Adrenal gland (tissue), 5 donors: ENCODE data around the gene GTF3C5.

Source experiments
- POLR2A ChIP-seq, 2 donors: fragments of 450-650 bp; IDR thresholded peaks; one replicate each; pipeline ENCODE4 v1.6.1; 2017; ENCODE audit warnings: antibody characterized with exemption in 2 of 2, mild to moderate bottlenecking in 2 of 2, moderate library complexity in 1 of 2
- TF ChIP-seq, protein P1 (sequence below), 6 experiments: fragments of 450-650 bp in 4 of 6; fragments of 200-600 bp in 2 of 6; sonication (generic) in 1 of 6; IDR thresholded peaks; 1 replicate in 5 of 6; 2 replicates in 1 of 6; pipeline versions ENCODE4 v1.5.1 to v1.8.0; 2016 to 2021; ENCODE audit warnings: antibody characterized with exemption in 6 of 6, mild to moderate bottlenecking in 2 of 6, moderate library complexity in 1 of 6
- donor health status: DM: no; HTN: no; CAD: no.

DNA sequence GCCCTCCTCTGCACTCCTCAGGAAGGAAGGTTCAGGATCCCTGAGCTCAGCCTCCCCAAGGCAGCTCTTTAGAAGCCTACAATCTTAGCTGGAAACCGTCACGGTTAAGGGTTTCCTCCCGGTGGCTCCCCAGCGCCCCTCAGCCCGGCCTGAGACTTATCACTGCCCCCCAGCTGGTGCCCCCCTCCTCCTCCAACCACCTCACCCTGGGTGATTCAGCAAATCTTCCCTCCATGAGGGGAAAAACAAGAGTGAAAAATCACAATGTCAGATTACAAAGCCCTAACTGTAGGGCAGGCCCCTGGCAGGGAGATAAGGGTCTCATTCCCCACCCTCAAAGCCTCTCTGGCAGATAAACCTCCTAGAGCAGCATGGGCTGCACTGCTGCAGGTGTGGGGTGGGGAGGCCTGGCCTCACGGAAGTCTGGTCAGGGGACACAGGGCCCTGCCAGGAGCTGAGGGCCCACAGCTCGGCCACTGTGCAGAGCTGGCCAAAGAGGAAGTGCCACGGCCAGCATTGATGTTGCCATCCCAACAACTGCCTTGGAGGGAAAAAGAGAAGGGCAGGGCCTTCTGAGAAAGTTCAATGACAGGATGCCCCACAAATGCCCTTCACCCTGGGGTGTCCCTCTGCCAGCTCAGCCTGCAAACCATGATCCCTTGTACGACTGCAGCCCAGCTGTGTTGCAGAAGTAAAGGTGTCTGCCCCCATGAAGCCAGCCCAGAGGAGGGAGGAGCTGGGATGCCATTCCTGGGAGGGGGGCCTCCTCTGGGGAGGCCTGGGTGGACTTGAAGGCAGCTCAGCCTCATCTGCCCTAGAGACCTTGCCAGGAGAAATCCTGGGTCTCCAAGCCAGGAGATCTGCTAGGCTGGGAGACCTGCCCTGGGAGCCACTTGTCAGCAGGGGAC lies 26.5 kb upstream of the GTF3C5 start:
- TF ChIP-seq, protein P1, sequence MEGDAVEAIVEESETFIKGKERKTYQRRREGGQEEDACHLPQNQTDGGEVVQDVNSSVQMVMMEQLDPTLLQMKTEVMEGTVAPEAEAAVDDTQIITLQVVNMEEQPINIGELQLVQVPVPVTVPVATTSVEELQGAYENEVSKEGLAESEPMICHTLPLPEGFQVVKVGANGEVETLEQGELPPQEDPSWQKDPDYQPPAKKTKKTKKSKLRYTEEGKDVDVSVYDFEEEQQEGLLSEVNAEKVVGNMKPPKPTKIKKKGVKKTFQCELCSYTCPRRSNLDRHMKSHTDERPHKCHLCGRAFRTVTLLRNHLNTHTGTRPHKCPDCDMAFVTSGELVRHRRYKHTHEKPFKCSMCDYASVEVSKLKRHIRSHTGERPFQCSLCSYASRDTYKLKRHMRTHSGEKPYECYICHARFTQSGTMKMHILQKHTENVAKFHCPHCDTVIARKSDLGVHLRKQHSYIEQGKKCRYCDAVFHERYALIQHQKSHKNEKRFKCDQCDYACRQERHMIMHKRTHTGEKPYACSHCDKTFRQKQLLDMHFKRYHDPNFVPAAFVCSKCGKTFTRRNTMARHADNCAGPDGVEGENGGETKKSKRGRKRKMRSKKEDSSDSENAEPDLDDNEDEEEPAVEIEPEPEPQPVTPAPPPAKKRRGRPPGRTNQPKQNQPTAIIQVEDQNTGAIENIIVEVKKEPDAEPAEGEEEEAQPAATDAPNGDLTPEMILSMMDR (IDR thresholded peaks at IDR 0.05), result no peak
- no peak for TF ChIP-seq POLR2A (IDR thresholded peaks at IDR 0.05)
